Adrenal gland (tissue), 5 donors: ENCODE data around the gene C2orf42.

Experiments used
- POLR2A ChIP-seq, 2 donors: fragments of 450-650 bp; IDR thresholded peaks; one replicate each; pipeline ENCODE4 v1.6.1; 2017; ENCODE audit warnings: antibody characterized with exemption in 2 of 2, mild to moderate bottlenecking in 2 of 2, moderate library complexity in 1 of 2
- TF ChIP-seq, protein P1 (sequence below), 6 experiments: fragments of 450-650 bp in 4 of 6; fragments of 200-600 bp in 2 of 6; sonication (generic) in 1 of 6; IDR thresholded peaks; 1 replicate in 5 of 6; 2 replicates in 1 of 6; pipeline versions ENCODE4 v1.5.1 to v1.8.0; 2016 to 2021; ENCODE audit warnings: antibody characterized with exemption in 6 of 6, mild to moderate bottlenecking in 2 of 6, moderate library complexity in 1 of 6
- donor health status: DM: no; HTN: no; CAD: no.

DNA sequence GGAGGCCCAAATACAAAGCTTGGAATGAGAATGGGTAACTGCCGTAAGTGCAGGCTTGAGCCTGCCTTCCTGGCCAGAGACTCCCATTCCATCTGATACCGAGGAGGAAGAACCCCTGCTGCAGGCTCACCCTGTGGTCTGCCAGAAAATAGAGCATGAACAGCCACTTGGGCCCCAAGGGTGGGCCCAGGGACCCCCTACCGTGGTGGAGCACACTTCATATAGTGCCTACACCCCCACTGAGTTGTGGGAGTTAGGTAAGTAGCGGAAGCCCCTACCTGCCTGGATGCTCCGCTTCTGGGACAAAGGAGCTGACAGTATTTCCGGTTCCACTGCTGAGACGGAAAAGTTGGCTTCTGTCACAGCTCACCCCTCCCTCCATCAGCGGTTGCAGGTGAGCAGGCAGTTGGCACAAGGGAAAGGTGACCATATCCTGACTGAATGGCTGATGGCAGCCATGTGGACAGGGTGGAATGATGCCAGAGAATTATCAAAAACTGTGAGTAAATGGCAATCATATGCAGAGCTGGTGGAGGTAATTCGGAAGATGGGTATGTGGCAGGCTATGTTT, 11.5 kb upstream of the C2orf42 start:
- TF ChIP-seq POLR2A (IDR thresholded peaks at IDR 0.05): no peak
- TF ChIP-seq, protein P1, sequence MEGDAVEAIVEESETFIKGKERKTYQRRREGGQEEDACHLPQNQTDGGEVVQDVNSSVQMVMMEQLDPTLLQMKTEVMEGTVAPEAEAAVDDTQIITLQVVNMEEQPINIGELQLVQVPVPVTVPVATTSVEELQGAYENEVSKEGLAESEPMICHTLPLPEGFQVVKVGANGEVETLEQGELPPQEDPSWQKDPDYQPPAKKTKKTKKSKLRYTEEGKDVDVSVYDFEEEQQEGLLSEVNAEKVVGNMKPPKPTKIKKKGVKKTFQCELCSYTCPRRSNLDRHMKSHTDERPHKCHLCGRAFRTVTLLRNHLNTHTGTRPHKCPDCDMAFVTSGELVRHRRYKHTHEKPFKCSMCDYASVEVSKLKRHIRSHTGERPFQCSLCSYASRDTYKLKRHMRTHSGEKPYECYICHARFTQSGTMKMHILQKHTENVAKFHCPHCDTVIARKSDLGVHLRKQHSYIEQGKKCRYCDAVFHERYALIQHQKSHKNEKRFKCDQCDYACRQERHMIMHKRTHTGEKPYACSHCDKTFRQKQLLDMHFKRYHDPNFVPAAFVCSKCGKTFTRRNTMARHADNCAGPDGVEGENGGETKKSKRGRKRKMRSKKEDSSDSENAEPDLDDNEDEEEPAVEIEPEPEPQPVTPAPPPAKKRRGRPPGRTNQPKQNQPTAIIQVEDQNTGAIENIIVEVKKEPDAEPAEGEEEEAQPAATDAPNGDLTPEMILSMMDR (IDR thresholded peaks at IDR 0.05): no peak
